H9 (cell line): ENCODE data around the gene LEFTY1. TPM values are rescaled to one million over a fixed set of nuclear protein-coding genes. Genes with fewer than 3 reads are reported as not detected.

Experiments used
- DNase-seq: peaks from one replicate; pipeline ENCODE4 v3.0.0-alpha.2; 2017
- H2AFZ ChIP-seq: one replicate; pipeline ENCODE4 v1.6.1; 2013; ENCODE audit warnings: mild to moderate bottlenecking, low read length, control low read depth, moderate library complexity
- H2AK5ac ChIP-seq: 2 replicates; pipeline ENCODE4 v1.6.1; 2013; ENCODE audit warnings: low read length, control low read depth, mixed read lengths; ENCODE audit not compliant: insufficient read length
- H2BK120ac ChIP-seq: one replicate; pipeline ENCODE4 v1.6.1; 2013; ENCODE audit warnings: low read depth, mild to moderate bottlenecking, low read length, control low read depth, inconsistent platforms; ENCODE audit not compliant: poor library complexity, severe bottlenecking
- H2BK12ac ChIP-seq: 2 replicates; pipeline ENCODE4 v1.6.1; 2013; ENCODE audit warnings: low read length, control low read depth, mixed read lengths, low read depth; ENCODE audit not compliant: insufficient read length
- H2BK15ac ChIP-seq: 2 replicates; pipeline ENCODE4 v1.6.1; 2013; ENCODE audit warnings: low read depth, low read length, control low read depth
- H2BK20ac ChIP-seq: one replicate; pipeline ENCODE4 v1.6.1; 2013; ENCODE audit warnings: low read depth, mild to moderate bottlenecking, low read length, control low read depth, inconsistent platforms; ENCODE audit not compliant: poor library complexity, severe bottlenecking
- H2BK5ac ChIP-seq: 2 replicates; pipeline ENCODE4 v1.6.1; 2013; ENCODE audit warnings: low read length, control low read depth, mixed read lengths; ENCODE audit not compliant: insufficient read length
- H3K14ac ChIP-seq: 2 replicates; pipeline ENCODE4 v1.6.1; 2013; ENCODE audit warnings: low read length, control low read depth; ENCODE audit not compliant: insufficient read depth
- H3K18ac ChIP-seq: 2 replicates; pipeline ENCODE4 v1.6.1; 2013; ENCODE audit warnings: low read depth, mild to moderate bottlenecking, mixed read lengths, low read length, control low read depth; ENCODE audit not compliant: insufficient read length
- H3K23ac ChIP-seq: 2 replicates; pipeline ENCODE4 v1.6.1; 2013; ENCODE audit warnings: low read length, control low read depth, mixed read lengths, low read depth; ENCODE audit not compliant: insufficient read length
- H3K23me2 ChIP-seq: 2 replicates; pipeline ENCODE4 v1.6.1; 2013; ENCODE audit warnings: low read depth, mild to moderate bottlenecking, mixed read lengths, low read length, control low read depth; ENCODE audit not compliant: insufficient read length, poor library complexity, severe bottlenecking
- H3K27ac ChIP-seq: 2 replicates; pipeline ENCODE4 v1.5.1; 2013; ENCODE audit warnings: low read length, control low read depth, mixed read lengths, low read depth; ENCODE audit not compliant: insufficient read length
- H3K27me3 ChIP-seq: 2 replicates; pipeline ENCODE4 v1.6.1; 2013; ENCODE audit warnings: low read length, control low read depth, inconsistent platforms; ENCODE audit not compliant: insufficient read depth
- H3K4ac ChIP-seq: 2 replicates; pipeline ENCODE4 v1.6.1; 2013; ENCODE audit warnings: low read depth, mild to moderate bottlenecking, control low read depth, inconsistent platforms, low read length, moderate library complexity
- H3K4me1 ChIP-seq: 2 replicates; pipeline ENCODE4 v1.6.1; 2013; ENCODE audit warnings: low read length, control low read depth, inconsistent platforms; ENCODE audit not compliant: insufficient read depth
- H3K4me2 ChIP-seq: 2 replicates; pipeline ENCODE4 v1.6.1; 2013; ENCODE audit warnings: low read length, control low read depth, mixed read lengths; ENCODE audit not compliant: insufficient read length, insufficient read depth
- H3K56ac ChIP-seq: 2 replicates; pipeline ENCODE4 v1.6.1; 2013; ENCODE audit warnings: low read depth, mild to moderate bottlenecking, mixed read lengths, low read length, control low read depth; ENCODE audit not compliant: insufficient read length
- H3K79me1 ChIP-seq: 2 replicates; pipeline ENCODE4 v1.6.1; 2013; ENCODE audit warnings: low read depth, mild to moderate bottlenecking, moderate library complexity, low read length, control low read depth, inconsistent platforms; ENCODE audit not compliant: insufficient read depth, poor library complexity, severe bottlenecking
- H3K79me2 ChIP-seq: 2 replicates; pipeline ENCODE4 v1.6.1; 2013; ENCODE audit warnings: low read length, control low read depth, inconsistent platforms; ENCODE audit not compliant: insufficient read depth
- H3K9ac ChIP-seq: 2 replicates; pipeline ENCODE4 v1.6.1; 2013; ENCODE audit warnings: low read length, control low read depth, mixed read lengths; ENCODE audit not compliant: insufficient read length; ENCODE audit errors: extremely low read depth
- H3K9me3 ChIP-seq: one replicate; pipeline ENCODE4 v1.6.1; 2013; ENCODE audit warnings: low read depth, low read length, inconsistent platforms; ENCODE audit not compliant: control insufficient read depth
- H3T11ph ChIP-seq: one replicate; pipeline ENCODE4 v1.6.1; 2013; ENCODE audit warnings: mild to moderate bottlenecking, low read length, control low read depth, inconsistent platforms
- H4K20me1 ChIP-seq: one replicate; pipeline ENCODE4 v1.6.1; 2013; ENCODE audit not compliant: control insufficient read depth, insufficient read length, insufficient read depth
- H4K5ac ChIP-seq: 2 replicates; pipeline ENCODE4 v1.6.1; 2013; ENCODE audit warnings: low read depth, mild to moderate bottlenecking, mixed read lengths, low read length, control low read depth; ENCODE audit not compliant: insufficient read length
- H4K8ac ChIP-seq: replicated peaks from 2 replicates; pipeline ENCODE4 v1.6.1; 2013; ENCODE audit warnings: low read length, control low read depth, mixed read lengths, low read depth; ENCODE audit not compliant: insufficient read length
- H4K91ac ChIP-seq: 2 replicates; pipeline ENCODE4 v1.6.1; 2013; ENCODE audit warnings: low read depth, mild to moderate bottlenecking, moderate library complexity, mixed read lengths, low read length, control low read depth; ENCODE audit not compliant: insufficient read length
- H3K27ac Mint-ChIP-seq, 3 experiments: 2 replicates in 2 of 3; 3 replicates in 1 of 3; pipeline ENCODE4 v1.8.0; 2020 to 2021; ENCODE audit warnings: mixed read lengths in 3 of 3, mild to moderate bottlenecking in 1 of 3, moderate library complexity in 1 of 3
- H3K27me3 Mint-ChIP-seq: 2 replicates; pipeline ENCODE4 v1.8.0; 2021; ENCODE audit warnings: low read depth, mild to moderate bottlenecking, moderate library complexity, mixed read lengths
- H3K36me3 Mint-ChIP-seq, 3 experiments: 2 replicates in 2 of 3; 3 replicates in 1 of 3; pipeline ENCODE4 v1.8.0; 2020 to 2021; ENCODE audit warnings: low read depth in 3 of 3, mixed read lengths in 3 of 3; ENCODE audit not compliant: insufficient read depth in 1 of 3
- H3K4me1 Mint-ChIP-seq, 2 experiments: 2 replicates each; pipeline ENCODE4 v1.8.0; 2020; ENCODE audit warnings: mixed read lengths in 2 of 2
- H3K4me3 Mint-ChIP-seq, 2 experiments: 2 replicates in 1 of 2; 3 replicates in 1 of 2; pipeline ENCODE4 v1.8.0; 2020 to 2021; ENCODE audit warnings: mild to moderate bottlenecking in 2 of 2, mixed read lengths in 2 of 2, moderate library complexity in 1 of 2
- H3K9me3 Mint-ChIP-seq, 2 experiments: 2 replicates in 1 of 2; 3 replicates in 1 of 2; pipeline ENCODE4 v1.8.0; 2020; ENCODE audit warnings: mild to moderate bottlenecking in 2 of 2, mixed read lengths in 2 of 2, moderate library complexity in 1 of 2
- CTCF ChIP-seq: fragments of 200-600 bp; sonication (generic); conservative IDR thresholded peaks from 3 replicates; pipeline ENCODE4 v1.8.0; 2021; ENCODE audit warnings: antibody characterized with exemption, mild to moderate bottlenecking
- WGBS: extraction: QIAGEN DNeasy Blood & Tissue Kit; methylation state at CpG from one replicate; pipeline ENCODE4 v1.1.7; 2013; ENCODE audit warnings: missing lambda C conversion rate, low lambda C conversion rate, mixed read lengths; ENCODE audit not compliant: insufficient read length; ENCODE audit errors: extremely low coverage; 5-methylcytosine and 5-hydroxymethylcytosine counted together
- total RNA-seq: library from RNA; stranded (reverse); gene quantifications from 2 replicates; pipeline ENCODE4 v1.2.1, GENCODE V29; 2021

Gene LEFTY1
- total RNA-seq, 1 experiment from 2014 or later, result 107 TPM

- peaks cover 0 to 11% (median 0%) of the 10 kb centered on the region in 3 experiments; a peak in 5 of 7 replicates for H3K36me3 Mint-ChIP-seq
- Histone ChIP-seq H3K27ac (no peak overlapping the region), H3K79me2 (peaks cover 2% of the 10 kb centered on the region; the same call in 1 of the 2 replicates), H3K14ac (no peak overlapping the region), H3K4me1 (peaks cover 3% of the 10 kb centered on the region; the same call in 1 of the 2 replicates), H3K27me3 (no peaks in the 10 kb centered on the region), H2AK5ac (peak overlapping the region; percentile 9), H3K79me1 (no peaks in the 10 kb centered on the region), H2BK15ac (no peak overlapping the region), H2BK12ac (peak overlapping the region; percentile 15), H4K20me1 (no peaks in the 10 kb centered on the region), H3K9me3 (no peaks in the 10 kb centered on the region), H3K23me2 (no peaks in the 10 kb centered on the region), H3T11ph (no peak overlapping the region), H3K4ac (no peak overlapping the region), H3K23ac (no peak overlapping the region), H3K4me2 (no peak overlapping the region), H2BK5ac (no peak overlapping the region), H4K91ac (no peak overlapping the region), H4K8ac (no peak overlapping the region), H3K56ac (no peak overlapping the region), H2AFZ (no peak overlapping the region), H2BK20ac (no peak overlapping the region), H3K18ac (no peak overlapping the region), H2BK120ac (no peak overlapping the region), H3K9ac (no peak overlapping the region), H4K5ac (no peak overlapping the region)
- WGBS, result no CpG with 5 or more reads among the region's 14 CpGs
- no peak for TF ChIP-seq CTCF
- H3K9me3 Mint-ChIP-seq, result no peaks in the 10 kb centered on the region; a peak in 1 of 5 replicates
- peaks cover 2% of the 10 kb centered on the region; the same call in 1 of the 2 replicates for H3K27me3 Mint-ChIP-seq
- H3K27ac Mint-ChIP-seq, result peak overlapping the region in 2 of 3 experiments; percentile 59 to 70; a peak in 3 of 7 replicates
- H3K4me1 Mint-ChIP-seq, result peaks cover 37 to 39% of the 10 kb centered on the region in 2 experiments
- peak overlapping the region in 1 of 2 experiments; percentile 8; a peak in 1 of 5 replicates for H3K4me3 Mint-ChIP-seq
- no peak for DNase-seq
Measured at GRCh38 chr1:225891229-225891972, 2.5 kb upstream of the LEFTY1 start.
